ENCODE results near the gene PRKN.

GRCh38 chr6:161522276-161522675 is 1205.3 kb downstream of the PRKN start:
- TF ChIP-seq, protein P1, sequence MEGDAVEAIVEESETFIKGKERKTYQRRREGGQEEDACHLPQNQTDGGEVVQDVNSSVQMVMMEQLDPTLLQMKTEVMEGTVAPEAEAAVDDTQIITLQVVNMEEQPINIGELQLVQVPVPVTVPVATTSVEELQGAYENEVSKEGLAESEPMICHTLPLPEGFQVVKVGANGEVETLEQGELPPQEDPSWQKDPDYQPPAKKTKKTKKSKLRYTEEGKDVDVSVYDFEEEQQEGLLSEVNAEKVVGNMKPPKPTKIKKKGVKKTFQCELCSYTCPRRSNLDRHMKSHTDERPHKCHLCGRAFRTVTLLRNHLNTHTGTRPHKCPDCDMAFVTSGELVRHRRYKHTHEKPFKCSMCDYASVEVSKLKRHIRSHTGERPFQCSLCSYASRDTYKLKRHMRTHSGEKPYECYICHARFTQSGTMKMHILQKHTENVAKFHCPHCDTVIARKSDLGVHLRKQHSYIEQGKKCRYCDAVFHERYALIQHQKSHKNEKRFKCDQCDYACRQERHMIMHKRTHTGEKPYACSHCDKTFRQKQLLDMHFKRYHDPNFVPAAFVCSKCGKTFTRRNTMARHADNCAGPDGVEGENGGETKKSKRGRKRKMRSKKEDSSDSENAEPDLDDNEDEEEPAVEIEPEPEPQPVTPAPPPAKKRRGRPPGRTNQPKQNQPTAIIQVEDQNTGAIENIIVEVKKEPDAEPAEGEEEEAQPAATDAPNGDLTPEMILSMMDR (IDR thresholded peaks at IDR 0.05) = no peak
- TF ChIP-seq POLR2A (IDR thresholded peaks at IDR 0.05) = no peak
